ENCODE results near the gene POLRMT. TPM values are rescaled to one million over a fixed set of nuclear protein-coding genes. Genes with fewer than 3 reads are reported as not detected.

Gene POLRMT
- polyA plus RNA-seq, 1 of the 3 experiments (the other 2 are of a cell fraction), result 38.2 TPM

DNA sequence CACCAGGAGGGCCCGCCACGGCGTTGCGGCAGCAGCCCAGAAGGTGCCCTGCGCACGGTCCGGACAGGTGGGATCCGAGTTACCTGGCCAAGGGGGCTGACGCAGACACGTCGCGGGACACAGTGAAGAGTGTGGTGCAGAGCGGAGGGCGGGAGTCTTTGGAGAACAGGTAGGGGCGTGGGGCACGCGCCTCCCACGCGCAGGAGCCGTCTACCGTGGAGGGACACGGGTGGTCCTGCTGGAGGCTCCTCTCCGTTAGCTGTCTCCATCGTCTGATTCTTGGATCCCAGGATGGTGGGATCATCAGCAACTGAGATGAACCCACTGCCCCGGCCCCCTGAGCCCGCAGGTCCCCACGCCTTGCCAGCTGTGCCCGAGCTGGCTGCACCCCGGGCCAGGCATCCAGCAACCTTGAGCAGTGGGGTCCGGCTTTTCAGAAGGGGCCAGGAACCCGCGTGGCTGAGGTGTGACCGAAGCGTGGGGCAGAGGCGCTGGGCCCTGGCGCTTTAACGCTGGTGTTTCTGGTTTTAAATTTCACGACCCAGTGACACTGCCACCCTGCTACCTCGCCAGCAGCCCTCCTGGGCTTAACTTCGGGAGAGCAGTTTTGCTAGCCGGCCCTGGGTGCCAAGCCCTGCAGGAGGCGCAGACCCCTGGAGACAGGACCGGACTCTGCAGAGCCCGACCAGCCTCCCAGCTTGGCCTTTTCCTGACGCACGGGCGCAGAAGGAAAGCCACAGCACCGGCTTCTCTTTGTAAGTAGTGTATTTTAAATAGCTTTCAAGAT is 13.6 kb upstream of the POLRMT start (continued):
- TF ChIP-seq, protein P1, sequence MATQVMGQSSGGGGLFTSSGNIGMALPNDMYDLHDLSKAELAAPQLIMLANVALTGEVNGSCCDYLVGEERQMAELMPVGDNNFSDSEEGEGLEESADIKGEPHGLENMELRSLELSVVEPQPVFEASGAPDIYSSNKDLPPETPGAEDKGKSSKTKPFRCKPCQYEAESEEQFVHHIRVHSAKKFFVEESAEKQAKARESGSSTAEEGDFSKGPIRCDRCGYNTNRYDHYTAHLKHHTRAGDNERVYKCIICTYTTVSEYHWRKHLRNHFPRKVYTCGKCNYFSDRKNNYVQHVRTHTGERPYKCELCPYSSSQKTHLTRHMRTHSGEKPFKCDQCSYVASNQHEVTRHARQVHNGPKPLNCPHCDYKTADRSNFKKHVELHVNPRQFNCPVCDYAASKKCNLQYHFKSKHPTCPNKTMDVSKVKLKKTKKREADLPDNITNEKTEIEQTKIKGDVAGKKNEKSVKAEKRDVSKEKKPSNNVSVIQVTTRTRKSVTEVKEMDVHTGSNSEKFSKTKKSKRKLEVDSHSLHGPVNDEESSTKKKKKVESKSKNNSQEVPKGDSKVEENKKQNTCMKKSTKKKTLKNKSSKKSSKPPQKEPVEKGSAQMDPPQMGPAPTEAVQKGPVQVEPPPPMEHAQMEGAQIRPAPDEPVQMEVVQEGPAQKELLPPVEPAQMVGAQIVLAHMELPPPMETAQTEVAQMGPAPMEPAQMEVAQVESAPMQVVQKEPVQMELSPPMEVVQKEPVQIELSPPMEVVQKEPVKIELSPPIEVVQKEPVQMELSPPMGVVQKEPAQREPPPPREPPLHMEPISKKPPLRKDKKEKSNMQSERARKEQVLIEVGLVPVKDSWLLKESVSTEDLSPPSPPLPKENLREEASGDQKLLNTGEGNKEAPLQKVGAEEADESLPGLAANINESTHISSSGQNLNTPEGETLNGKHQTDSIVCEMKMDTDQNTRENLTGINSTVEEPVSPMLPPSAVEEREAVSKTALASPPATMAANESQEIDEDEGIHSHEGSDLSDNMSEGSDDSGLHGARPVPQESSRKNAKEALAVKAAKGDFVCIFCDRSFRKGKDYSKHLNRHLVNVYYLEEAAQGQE (IDR thresholded peaks at IDR 0.05; ENCODE audit: low read depth, low read length), result no peak
- no peak for TF ChIP-seq TEAD4 (IDR thresholded peaks at IDR 0.05; ENCODE audit: borderline replicate concordance, insufficient read depth)
- no peak for TF ChIP-seq SMC3 (IDR thresholded peaks at IDR 0.05; ENCODE audit: low read depth, low read length)
- no peak for TF ChIP-seq CHD2 (IDR thresholded peaks at IDR 0.05; ENCODE audit: low read length, partially characterized antibody)
- TF ChIP-seq TCF12 (IDR thresholded peaks at IDR 0.05), result no peak
- no peak for TF ChIP-seq FOSL2 (IDR thresholded peaks at IDR 0.05; ENCODE audit: borderline replicate concordance, low read depth)
- TF ChIP-seq ELF1 (IDR thresholded peaks at IDR 0.05), result no peak
- no peak for TF ChIP-seq NFIC (IDR thresholded peaks at IDR 0.05; ENCODE audit: borderline replicate concordance)
- no peak for TF ChIP-seq JUND (IDR thresholded peaks at IDR 0.05)
- no peak for TF ChIP-seq RAD21 (IDR thresholded peaks at IDR 0.05; ENCODE audit: low read length)
- no peak for TF ChIP-seq TAF1 (IDR thresholded peaks at IDR 0.05; ENCODE audit: borderline replicate concordance, low read depth, low read length)

DNA sequence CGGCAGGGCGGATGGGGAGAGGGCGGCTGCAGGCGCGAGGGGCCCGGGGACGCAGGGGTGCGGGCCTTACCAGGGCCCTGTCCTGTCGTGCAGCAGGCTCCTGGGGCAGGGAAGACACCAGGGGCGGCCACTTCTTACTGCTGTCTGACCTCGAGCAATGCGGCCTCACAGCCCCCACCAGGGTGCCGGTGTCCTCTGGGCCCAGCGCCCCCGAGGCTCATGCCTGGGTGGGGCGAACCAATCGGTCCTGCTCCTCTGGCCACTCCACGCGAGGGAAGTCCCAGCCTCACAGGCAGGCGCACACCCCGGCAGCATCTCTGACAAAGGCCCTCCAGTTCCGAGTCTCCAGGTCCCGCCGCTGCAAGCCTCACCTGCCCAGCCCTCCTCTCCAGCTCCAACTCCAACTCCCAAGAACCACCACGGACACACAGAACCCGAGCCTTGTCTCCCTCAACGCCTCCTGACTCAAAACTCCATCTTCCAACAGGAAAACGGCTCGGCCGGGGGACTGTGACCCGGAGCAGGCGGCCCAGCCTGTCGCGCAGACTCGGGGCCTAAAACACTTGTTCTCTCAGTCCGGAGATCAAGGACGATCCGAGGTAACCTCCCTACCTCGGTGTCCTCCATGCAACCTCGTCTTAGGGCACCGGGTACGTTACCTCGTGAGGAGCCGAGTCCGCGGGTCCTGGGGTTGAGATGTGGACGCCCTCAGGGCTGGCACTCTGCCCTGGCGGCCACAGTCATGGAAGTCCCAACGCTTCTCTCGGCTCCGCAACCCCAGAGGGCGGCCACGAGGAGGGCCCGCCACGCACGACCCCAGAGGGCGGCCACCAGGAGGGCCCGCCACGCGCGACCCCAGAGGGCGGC is 12.8 kb upstream of the POLRMT start:
- no peak overlapping the region for H2AFZ ChIP-seq (ENCODE audit: low read depth)
- H3K4me3 ChIP-seq (ENCODE audit: low read depth in 2 of 2, low read length in 1 of 2), result no peak overlapping the region
- 91% methylated on average over 36 of the region's 62 CpGs for WGBS (ENCODE audit: low lambda C conversion rate)
- no peak overlapping the region for H3K4me2 ChIP-seq
- H3K4me1 ChIP-seq (ENCODE audit: control insufficient read depth in 1 of 2, insufficient read depth in 2 of 2, low read depth in 1 of 2, low read length in 1 of 2), result no peaks in the 10 kb centered on the region
- no peak overlapping the region for H3K9ac ChIP-seq
- no peaks in the 10 kb centered on the region for H3F3A ChIP-seq (replicated peaks; ENCODE audit: insufficient read depth)
- CTCF ChIA-PET, result no interaction called here
- no peak overlapping the region for H3K27ac ChIP-seq (ENCODE audit: low read depth in 2 of 2, low read length in 1 of 2)
- H3K36me3 ChIP-seq (replicated peaks in 1 of 2; ENCODE audit: control insufficient read depth in 1 of 2, insufficient read depth in 2 of 2, low read length in 1 of 2), result peaks cover 0 to 45% of the 10 kb centered on the region in 2 experiments
- DNase-seq, result no peak
- H3K9me3 ChIP-seq, result no peaks in the 10 kb centered on the region
- TF ChIP-seq SIN3A (IDR thresholded peaks at IDR 0.05; ENCODE audit: borderline replicate concordance, low read depth, low read length), result no peak
- no peak for TF ChIP-seq RXRA (IDR thresholded peaks at IDR 0.05; ENCODE audit: borderline replicate concordance, low read depth)
- TF ChIP-seq GATA2 (CRISPR knock-in tag; IDR thresholded peaks at IDR 0.05), result no peak
- no peak for TF ChIP-seq TCF12 (IDR thresholded peaks at IDR 0.05)
- TF ChIP-seq, protein P2, sequence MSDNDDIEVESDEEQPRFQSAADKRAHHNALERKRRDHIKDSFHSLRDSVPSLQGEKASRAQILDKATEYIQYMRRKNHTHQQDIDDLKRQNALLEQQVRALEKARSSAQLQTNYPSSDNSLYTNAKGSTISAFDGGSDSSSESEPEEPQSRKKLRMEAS (IDR thresholded peaks at IDR 0.05; ENCODE audit: low read depth), result no peak
- no peak for TF ChIP-seq TEAD4 (IDR thresholded peaks at IDR 0.05; ENCODE audit: borderline replicate concordance, insufficient read depth)
- no peak for TF ChIP-seq POLR2AphosphoS5 (IDR thresholded peaks at IDR 0.05; ENCODE audit: low read depth, low read length)
- TF ChIP-seq GABPA (IDR thresholded peaks at IDR 0.05; ENCODE audit: low read depth), result no peak
- TF ChIP-seq, protein P3, sequence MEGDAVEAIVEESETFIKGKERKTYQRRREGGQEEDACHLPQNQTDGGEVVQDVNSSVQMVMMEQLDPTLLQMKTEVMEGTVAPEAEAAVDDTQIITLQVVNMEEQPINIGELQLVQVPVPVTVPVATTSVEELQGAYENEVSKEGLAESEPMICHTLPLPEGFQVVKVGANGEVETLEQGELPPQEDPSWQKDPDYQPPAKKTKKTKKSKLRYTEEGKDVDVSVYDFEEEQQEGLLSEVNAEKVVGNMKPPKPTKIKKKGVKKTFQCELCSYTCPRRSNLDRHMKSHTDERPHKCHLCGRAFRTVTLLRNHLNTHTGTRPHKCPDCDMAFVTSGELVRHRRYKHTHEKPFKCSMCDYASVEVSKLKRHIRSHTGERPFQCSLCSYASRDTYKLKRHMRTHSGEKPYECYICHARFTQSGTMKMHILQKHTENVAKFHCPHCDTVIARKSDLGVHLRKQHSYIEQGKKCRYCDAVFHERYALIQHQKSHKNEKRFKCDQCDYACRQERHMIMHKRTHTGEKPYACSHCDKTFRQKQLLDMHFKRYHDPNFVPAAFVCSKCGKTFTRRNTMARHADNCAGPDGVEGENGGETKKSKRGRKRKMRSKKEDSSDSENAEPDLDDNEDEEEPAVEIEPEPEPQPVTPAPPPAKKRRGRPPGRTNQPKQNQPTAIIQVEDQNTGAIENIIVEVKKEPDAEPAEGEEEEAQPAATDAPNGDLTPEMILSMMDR (IDR thresholded peaks at IDR 0.05), result no peak
- no peak for TF ChIP-seq MEF2A (IDR thresholded peaks at IDR 0.05; ENCODE audit: borderline replicate concordance, low read depth)
- no peak for TF ChIP-seq RFX5 (IDR thresholded peaks at IDR 0.05; ENCODE audit: low read length)
- TF ChIP-seq EZH2phosphoT487 (IDR thresholded peaks at IDR 0.05; ENCODE audit: borderline replicate concordance, low read depth), result no peak
- H3K9me2 ChIP-seq, result no peaks in the 10 kb centered on the region
- no peaks in the 10 kb centered on the region for H4K20me1 ChIP-seq (ENCODE audit: insufficient read depth)
- H3K79me2 ChIP-seq (ENCODE audit: insufficient read depth), result peaks cover 2% of the 10 kb centered on the region; the same call in 1 of the 2 replicates
- POLR2A ChIA-PET, result no interaction called here
- H3K27me3 ChIP-seq (ENCODE audit: insufficient read depth), result no peaks in the 10 kb centered on the region

Measured in SK-N-SH (cell line).